BJ (cell line): Measurements from ENCODE around the gene COL6A2. TPM values are rescaled to one million over a fixed set of nuclear protein-coding genes. Genes with fewer than 3 reads are reported as not detected.
"Not testable (repeated sequence)": the region's sequence is repeated elsewhere in the genome, so short reads cannot be mapped to it uniquely, and the experiment has no call there.

Source experiments
- CTCF ChIA-PET: fragments of 350-600 bp; formaldehyde crosslinking; extraction: SDS; loops from one replicate; lab custom pipeline; 2021; ENCODE audit warnings: antibody characterized with exemption, inconsistent platforms; lab: Yijun Ruan, JAX
- POLR2A ChIA-PET: fragments of 300-600 bp; sonication (Branson Sonifier 250); formaldehyde crosslinking; extraction: SDS; loops from one replicate; lab custom pipeline; 2021; ENCODE audit warnings: antibody characterized with exemption; lab: Charles Lee
- DNase-seq: peaks from one replicate; pipeline ENCODE4 v3.0.0-alpha.2; 2011; ENCODE audit warnings: low read depth
- H3K27me3 ChIP-seq: 2 replicates; pipeline ENCODE4 v1.6.0; 2011; ENCODE audit warnings: low read length; ENCODE audit not compliant: control insufficient read depth, insufficient read depth
- H3K36me3 ChIP-seq: 2 replicates; pipeline ENCODE4 v1.5.1; 2011; ENCODE audit warnings: low read length; ENCODE audit not compliant: control insufficient read depth, insufficient read depth
- H3K4me3 ChIP-seq: 2 replicates; pipeline ENCODE4 v1.5.1; 2011; ENCODE audit warnings: low read depth, mild to moderate bottlenecking, control low read depth, low read length
- polyA plus RNA-seq: library from polyadenylated mRNA; depleted of rRNA; stranded (reverse); fragments of >200 nt; gene quantifications from 2 replicates; pipeline ENCODE4 v1.2.3, GENCODE V29; 2011
- TF ChIP-seq, protein P1 (sequence below): IDR thresholded peaks from 2 replicates; pipeline ENCODE4 v1.5.1; 2011; ENCODE audit warnings: low read depth, mild to moderate bottlenecking, control low read depth, inconsistent platforms, low read length, moderate library complexity; ENCODE audit not compliant: insufficient read depth

COL6A2 gene
- polyA plus RNA-seq, 1 experiment, result 665 TPM

DNA sequence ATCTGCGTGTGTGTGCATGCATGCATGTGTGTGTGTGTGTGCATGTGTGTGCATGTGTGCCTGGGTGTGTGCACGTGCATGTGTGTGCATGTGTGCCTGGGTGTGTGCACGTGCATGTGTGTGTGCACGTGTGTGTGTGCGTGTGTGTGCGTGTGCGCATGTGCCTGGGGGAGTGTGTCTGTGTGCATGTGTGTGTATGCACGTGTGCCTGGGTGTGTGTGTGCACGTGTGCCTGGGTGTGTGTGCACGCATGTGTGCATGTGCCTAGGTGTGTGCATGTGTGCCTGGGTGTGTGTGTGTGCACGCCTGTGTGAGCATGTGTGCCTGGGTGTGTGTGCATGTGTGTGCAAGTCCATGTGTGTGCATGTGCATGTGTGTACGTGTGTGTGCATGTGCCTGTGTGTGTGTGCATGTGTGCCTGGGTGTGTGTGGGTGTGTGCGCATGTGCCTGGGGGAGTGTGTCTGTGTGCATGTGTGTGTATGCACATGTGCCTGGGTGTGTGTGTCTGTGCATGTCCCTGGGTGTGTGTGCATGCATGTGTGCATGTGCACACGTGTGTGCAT is 29.3 kb upstream of the COL6A2 start:
- H3K4me3 ChIP-seq, result no peak overlapping the region
- TF ChIP-seq, protein P1, sequence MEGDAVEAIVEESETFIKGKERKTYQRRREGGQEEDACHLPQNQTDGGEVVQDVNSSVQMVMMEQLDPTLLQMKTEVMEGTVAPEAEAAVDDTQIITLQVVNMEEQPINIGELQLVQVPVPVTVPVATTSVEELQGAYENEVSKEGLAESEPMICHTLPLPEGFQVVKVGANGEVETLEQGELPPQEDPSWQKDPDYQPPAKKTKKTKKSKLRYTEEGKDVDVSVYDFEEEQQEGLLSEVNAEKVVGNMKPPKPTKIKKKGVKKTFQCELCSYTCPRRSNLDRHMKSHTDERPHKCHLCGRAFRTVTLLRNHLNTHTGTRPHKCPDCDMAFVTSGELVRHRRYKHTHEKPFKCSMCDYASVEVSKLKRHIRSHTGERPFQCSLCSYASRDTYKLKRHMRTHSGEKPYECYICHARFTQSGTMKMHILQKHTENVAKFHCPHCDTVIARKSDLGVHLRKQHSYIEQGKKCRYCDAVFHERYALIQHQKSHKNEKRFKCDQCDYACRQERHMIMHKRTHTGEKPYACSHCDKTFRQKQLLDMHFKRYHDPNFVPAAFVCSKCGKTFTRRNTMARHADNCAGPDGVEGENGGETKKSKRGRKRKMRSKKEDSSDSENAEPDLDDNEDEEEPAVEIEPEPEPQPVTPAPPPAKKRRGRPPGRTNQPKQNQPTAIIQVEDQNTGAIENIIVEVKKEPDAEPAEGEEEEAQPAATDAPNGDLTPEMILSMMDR, result no peak

DNA sequence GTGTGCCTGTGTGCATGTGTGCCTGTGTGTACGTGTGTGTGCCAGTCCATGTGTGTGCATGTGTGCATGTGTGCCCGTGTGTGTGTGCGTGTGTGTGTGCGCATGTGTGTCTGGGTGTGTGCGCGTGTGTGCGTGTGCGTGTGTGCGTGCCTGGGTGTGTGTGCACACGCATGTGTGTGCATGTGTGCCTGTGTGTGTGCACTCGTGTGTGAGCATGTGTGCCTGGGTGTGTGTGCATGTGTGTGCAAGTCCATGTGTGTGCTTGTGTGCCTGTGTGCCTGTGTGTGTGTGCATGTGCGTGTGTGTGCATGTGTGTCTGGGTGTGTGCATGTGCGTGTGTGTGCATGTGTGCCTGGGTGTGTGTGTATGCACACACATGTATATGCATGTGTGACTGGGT is 28.7 kb upstream of the COL6A2 start:
- Histone ChIP-seq H3K36me3 (no peaks in the 10 kb centered on the region), H3K4me3 (no peak overlapping the region), H3K27me3 (no peaks in the 10 kb centered on the region)
- TF ChIP-seq, protein P1, result no peak
- ChIA-PET CTCF (interaction anchor here (1.0 kb wide), 1 partner anchor 10 kb away, joined by 5 read pairs; no protein-coding TSS in a partner anchor), POLR2A (no interaction called here)
- no peak for DNase-seq

More for the DNA sequence above, 29.3 kb upstream of the COL6A2 start:
- H3K27me3 ChIP-seq, result no peaks in the 10 kb centered on the region
- DNase-seq, result no peak
- CTCF ChIA-PET, result no interaction called here
- POLR2A ChIA-PET, result no interaction called here
- no peaks in the 10 kb centered on the region for H3K36me3 ChIP-seq

DNA sequence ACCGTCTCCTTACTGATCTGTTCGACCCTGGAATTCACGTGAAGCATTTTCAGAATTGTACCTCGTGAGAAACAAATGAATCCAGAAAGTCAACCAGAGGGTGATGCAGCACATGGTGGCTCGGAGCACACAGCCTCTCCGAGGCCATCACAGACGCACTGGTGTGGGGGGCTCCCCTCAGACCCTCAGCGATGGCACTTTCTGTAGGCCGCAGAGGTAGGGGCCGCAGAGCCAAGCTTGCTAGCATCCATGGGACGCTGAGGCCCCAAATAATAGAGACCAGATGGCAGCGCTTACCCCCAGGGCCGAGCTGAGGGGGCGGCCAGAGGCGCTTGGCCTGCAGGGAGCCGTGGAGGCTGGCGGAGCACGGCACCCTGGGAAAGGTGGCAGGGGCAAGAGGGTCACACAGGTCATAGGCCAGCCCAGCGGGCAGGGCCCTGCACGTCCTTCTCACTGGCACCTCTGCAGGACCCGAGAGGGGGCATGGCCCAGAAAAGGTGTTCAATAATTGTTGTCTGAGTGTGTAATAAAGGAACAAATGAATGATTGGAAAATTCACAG is 28.1 kb upstream of the COL6A2 start:
- CTCF ChIA-PET, result interaction anchor here (1.0 kb wide), 1 partner anchor 9 kb away, joined by 5 read pairs; no protein-coding TSS in a partner anchor
- POLR2A ChIA-PET, result no interaction called here
- Histone ChIP-seq H3K36me3 (no peaks in the 10 kb centered on the region), H3K4me3 (no peak overlapping the region), H3K27me3 (no peaks in the 10 kb centered on the region)
- DNase-seq, result no peak
- TF ChIP-seq, protein P1, result no peak

DNA sequence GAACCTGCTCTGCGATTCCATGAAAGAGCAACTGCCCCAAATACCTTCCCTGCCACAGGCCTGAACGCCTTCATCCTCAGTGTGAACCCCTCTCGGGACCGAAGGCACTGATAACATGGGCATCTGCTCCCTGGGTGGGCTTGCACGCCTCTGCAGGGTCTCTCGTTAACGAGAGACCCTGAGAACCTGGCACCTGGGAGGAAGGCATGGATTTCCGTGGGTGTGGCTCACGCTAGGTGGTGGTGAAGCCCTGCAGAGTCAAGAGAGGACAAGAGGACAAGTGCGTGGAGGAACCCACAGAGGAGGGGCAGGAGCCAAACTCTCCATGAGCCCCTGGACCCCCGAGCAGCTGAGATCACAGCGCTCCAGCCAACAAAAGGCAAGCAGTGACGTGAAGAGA is 26.8 kb upstream of the COL6A2 start:
- CTCF ChIA-PET, result interaction anchor here (1.3 kb wide), 1 partner anchor 9 kb away, joined by 3 read pairs; no protein-coding TSS in a partner anchor
- no peaks in the 10 kb centered on the region for H3K27me3 ChIP-seq
- H3K4me3 ChIP-seq, result no peak overlapping the region
- no peak for DNase-seq
- no peaks in the 10 kb centered on the region for H3K36me3 ChIP-seq
- TF ChIP-seq, protein P1, result no peak
- POLR2A ChIA-PET, result no interaction called here

DNA sequence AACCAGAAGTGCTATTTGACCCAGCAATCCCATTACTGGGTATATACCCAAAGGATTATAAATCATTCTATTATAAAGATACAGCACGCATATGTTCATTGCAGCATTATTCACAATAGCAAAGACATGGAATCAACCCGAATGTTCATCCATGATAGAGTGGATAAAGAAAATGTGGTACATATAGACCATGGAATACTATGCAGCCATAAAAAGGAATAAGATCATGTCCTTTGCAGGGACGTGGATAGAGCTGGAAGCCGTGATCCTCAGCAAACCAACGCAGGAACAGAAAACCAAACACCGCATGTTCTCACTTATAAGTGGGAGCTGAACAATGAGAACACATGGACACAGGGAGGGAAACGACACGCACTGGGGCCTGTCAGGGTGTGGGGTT is 21.2 kb upstream of the COL6A2 start:
- H3K36me3 ChIP-seq, H3K4me3 ChIP-seq, DNase-seq, POLR2A ChIA-PET, H3K27me3 ChIP-seq: not testable (repeated sequence)
- CTCF ChIA-PET, result interaction anchor here (1.9 kb wide), 1 partner anchor 31 kb away, joined by 4 read pairs; no protein-coding TSS in a partner anchor
